ENCODE measurements around the gene OR5C1.
"Not testable (repeated sequence)": the region's sequence is repeated elsewhere in the genome, so short reads cannot be mapped to it uniquely, and the experiment has no call there.

Gene OR5C1

GRCh38 chr9:122810306-122810946 lies 21.7 kb downstream of the OR5C1 start:
- no peak for DNase-seq (ENCODE audit: low read depth)

DNA sequence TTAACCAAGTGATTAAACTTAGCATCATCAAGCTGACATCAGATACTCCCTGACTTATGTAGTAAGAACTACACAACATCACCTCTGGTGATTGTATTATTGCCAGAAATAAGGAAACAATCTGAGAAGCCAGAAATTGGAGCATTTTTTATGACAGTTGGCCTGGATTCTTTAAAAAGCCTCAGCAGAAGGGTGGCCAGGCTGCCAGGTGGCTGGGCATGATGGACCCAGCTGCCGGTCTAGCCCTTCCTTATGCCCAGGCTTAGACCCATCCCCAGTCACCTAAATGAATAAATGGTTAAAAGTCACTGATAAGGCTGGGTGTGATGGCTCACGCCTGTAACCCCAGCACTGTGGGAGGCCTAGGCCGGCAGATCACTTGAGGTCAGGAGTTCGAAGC lies 24.0 kb downstream of the OR5C1 start:
- DNase-seq (ENCODE audit: low read depth), result no peak

GRCh38 chr9:122814545-122814944 lies 25.8 kb downstream of the OR5C1 start:
- DNase-seq (ENCODE audit: low read depth), result no peak

GRCh38 chr9:122815544-122815943 lies 26.8 kb downstream of the OR5C1 start:
- DNase-seq (ENCODE audit: low read depth), result no peak

- no peak for DNase-seq (ENCODE audit: low read depth)
Observed at GRCh38 chr9:122816163-122816867, 27.6 kb downstream of the OR5C1 start.

DNA sequence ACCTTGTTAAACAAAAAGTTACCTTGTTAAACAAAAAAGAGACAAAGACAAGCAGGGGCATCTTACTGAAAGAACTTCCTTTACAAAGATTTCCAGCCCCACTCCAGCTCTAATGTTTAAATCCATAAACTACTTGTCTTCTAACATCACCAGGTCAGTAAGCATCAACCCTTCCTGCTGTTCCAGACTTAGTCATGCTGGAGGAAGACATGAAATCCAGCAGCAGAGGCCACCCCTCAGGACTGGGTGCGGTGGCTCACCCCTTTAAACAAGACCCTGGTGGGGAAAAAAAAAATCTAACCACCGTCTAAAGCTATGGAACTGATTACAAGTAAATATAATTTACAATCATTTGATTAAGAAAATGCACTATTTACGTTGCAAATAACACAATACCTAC lies 30.6 kb downstream of the OR5C1 start:
- DNase-seq (ENCODE audit: low read depth), result no peak

DNA sequence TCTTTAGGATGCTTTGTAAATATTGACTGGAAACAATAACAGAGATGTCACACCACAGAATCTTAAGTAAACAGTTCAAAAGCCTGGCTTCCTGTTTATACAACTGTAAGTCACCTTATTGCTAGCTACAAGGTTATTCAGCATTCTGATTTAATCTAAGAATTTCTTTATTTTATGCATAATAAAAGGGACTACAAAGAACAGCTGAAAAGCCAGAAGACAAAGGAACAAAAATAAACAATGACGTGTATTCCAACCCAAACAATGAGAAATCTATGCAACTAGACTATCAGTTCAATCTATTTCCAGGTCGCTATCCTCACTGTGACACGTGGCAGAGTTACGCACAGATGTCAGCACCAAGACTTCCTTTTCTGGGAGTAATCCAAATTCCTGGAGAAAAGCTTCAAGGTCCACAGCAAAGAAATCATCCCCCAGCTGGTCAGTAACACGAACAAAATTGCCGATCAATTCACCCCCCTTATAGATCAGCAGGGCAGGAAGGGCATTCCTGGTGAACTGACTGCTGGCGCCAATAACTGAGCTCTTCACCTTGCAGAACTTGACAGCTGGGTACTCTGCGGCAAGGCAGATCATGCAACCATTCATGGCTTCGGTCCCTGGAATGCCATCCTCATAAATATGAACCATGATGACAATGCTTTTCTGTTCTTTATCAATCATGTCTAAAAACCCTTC lies 31.2 kb downstream of the OR5C1 start:
- no peak for DNase-seq (ENCODE audit: low read depth)

GRCh38 chr9:122820490-122820845 lies 31.7 kb downstream of the OR5C1 start:
- no peak for DNase-seq (ENCODE audit: low read depth)

DNA sequence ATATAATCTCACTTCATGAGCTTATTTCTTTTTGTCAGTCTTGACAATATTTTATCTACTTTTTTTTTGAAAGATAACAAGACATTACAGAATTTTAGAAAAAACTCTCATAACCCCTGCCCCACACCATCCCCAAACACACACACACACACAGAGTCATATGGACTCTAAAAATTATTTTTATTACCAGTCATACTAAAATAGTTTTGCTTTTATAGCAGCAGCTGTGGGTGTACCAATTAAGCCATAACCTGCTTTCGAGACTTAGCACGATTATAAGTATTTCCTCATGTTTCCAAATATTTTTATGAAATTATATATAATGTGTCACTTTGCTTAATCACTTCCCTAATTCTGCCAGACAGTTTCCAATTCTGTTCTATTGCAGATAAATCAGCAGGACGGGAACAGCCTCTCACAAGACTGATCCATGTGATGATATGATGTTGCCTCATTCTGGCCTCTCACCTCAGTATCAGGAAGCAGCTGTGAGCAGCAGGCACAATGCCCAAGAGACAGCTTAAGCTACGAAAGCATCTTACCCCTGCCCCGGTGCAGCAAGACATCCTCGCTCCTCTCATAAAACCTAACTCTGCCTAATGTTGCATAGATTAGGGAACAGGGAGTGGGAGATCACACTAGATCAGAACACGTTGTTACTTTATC lies 32.7 kb downstream of the OR5C1 start:
- no peak for DNase-seq (ENCODE audit: low read depth)

GRCh38 chr9:122822056-122822455 lies 33.3 kb downstream of the OR5C1 start:
- DNase-seq (ENCODE audit: low read depth), result no peak

DNA sequence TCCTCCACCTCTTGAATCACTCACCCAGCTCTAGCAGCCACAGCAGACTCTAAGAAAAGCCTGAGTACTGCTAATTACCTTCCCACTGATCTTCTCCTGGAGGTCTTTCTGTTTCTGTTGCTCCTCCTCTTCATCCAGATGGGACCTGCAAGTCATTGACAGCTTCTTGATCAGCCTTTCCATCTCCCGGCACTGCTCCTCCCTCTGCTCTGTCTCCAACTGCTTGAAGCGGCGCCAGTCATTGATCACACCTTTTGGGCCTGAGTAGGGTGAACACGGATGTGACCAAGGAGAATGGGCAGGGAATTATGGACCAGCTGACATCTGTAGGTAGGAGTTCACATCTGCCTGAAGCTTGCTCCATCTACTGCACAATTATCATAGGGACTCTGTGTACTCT lies 34.2 kb downstream of the OR5C1 start:
- DNase-seq (ENCODE audit: low read depth), result no peak

DNA sequence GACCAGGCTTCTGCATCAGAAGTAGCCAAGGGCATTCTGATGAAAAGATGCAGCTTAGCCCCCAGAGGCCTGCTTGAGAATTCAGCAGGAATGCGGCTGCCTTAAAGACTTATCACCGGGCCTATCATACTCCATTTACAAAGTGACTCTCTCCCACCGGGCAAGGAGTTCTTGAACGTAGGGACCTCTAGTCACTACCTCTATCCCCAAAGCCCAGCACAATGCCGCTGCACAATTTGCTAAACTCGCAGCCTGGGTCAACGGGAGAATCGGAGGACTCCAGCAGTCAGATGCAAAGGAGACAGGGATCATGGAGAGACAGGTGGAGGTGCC lies 39.0 kb downstream of the OR5C1 start:
- DNase-seq (ENCODE audit: low read depth), result no peak

DNA sequence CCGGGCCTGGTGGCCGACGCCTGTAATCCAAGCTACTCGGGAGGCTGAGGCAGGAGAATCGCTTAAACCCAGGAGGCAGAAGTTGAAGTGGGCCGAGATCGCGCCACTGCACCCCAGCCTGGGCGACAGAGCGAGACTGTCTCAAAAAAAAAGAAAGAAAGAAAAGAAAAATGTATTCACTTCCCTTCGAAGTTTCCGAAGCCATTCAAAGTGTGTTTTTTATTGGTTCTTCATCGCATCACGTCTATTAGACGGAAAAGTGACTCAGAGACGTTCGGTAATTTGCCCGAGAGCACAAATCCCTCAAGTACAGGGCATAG lies 40.2 kb downstream of the OR5C1 start:
- DNase-seq (ENCODE audit: low read depth), result not testable (repeated sequence)

DNA sequence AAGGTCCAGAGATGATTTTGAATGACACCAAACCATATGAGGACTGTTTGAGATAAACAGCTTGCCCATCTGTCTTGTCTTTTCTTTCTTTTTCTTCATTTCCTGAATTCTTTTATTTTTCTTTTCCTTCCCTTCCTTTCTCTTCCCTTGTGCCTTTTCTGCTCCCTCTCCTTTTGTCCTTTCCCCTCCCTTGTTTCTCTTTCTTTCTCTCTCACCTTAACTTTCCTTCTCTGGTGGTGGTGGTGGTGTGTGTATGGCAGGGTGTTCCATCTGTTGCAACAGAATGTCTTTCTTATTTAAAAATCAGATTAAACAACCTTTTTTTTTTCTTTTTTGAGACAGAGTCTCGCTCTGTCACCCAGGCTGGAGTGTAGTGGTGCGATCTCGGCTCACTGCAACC lies 43.5 kb downstream of the OR5C1 start:
- DNase-seq (ENCODE audit: low read depth), result no peak

- DNase-seq (ENCODE audit: low read depth), result no peak
Observed at GRCh38 chr9:122835313-122835731, 46.6 kb downstream of the OR5C1 start.

DNA sequence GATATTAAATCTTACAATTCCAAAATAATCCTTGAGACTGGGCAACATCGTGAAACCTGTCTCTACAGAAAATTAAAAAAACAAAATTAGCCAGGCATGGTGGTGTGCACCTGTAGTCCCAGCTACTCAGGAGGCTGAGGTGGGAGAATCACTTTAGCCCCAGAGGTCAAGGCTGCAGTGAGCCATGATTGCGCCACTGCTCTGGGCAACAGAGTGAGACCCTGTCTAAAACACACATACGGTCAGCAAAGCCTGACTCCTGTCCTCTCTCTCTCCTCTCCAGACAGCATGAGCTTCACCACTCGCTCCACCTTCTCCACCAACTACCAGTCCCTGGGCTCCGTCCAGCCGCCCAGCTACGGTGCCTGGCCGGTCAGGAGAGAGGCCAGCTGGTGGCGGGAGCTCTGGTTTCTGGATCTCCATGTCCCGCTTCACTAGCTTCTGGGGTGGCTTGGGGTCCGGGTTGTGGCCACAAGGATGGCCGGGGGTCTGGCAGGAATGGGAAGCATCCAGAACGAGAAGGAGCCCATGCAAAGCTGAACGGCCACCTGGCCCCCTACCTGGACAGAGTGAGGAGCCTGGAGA lies 48.6 kb downstream of the OR5C1 start:
- no peak for DNase-seq (ENCODE audit: low read depth)

DNA sequence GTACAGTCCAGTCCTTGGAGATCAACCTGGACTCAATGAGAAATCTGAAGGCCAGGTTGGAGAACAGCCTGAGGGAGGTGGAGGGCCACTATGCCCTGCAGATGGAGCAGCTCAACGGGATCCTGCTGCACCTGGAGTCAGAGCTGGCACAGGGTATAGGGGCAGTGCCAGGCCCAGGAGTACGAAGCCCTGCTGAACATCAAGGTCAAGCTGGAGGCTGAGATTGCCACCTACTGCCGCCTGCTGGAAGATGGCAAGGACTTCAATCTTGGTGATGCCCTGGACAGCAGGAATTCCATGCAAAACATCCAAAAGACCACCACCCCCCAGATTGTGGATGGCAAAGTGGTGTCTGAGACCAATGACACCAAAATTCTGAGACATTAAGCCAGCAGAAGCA lies 49.7 kb downstream of the OR5C1 start:
- DNase-seq (ENCODE audit: low read depth), result not testable (repeated sequence)

All from GM04503 (cell line).